Ectodermal cell (in vitro differentiated cells): ENCODE results near the gene CD226.
"Not testable (repeated sequence)": the region's sequence is repeated elsewhere in the genome, so short reads cannot be mapped to it uniquely, and the experiment has no call there.

Experiments used
- H3K27ac ChIP-seq: 2 replicates; pipeline ENCODE4 v1.7.0; 2013; ENCODE audit warnings: mild to moderate bottlenecking, low read depth, low read length; ENCODE audit not compliant: insufficient read depth, poor library complexity, severe bottlenecking
- H3K27me3 ChIP-seq: 2 replicates; pipeline ENCODE4 v1.7.0; 2013; ENCODE audit warnings: mild to moderate bottlenecking, low read length; ENCODE audit not compliant: insufficient read depth, control insufficient read depth, poor library complexity, severe bottlenecking
- H3K36me3 ChIP-seq: one replicate; pipeline ENCODE4 v1.7.0; 2013; ENCODE audit warnings: low read length; ENCODE audit not compliant: control insufficient read depth, insufficient read depth
- H3K4me1 ChIP-seq: one replicate; pipeline ENCODE4 v1.7.0; 2013; ENCODE audit warnings: low read length; ENCODE audit not compliant: control insufficient read depth, insufficient read depth
- H3K4me3 ChIP-seq: 2 replicates; pipeline ENCODE4 v1.7.0; 2013; ENCODE audit warnings: low read depth, low read length, control low read depth; ENCODE audit not compliant: insufficient read depth
- H3K9me3 ChIP-seq: 2 replicates; pipeline ENCODE4 v1.7.0; 2013; ENCODE audit warnings: mild to moderate bottlenecking, low read length, moderate library complexity; ENCODE audit not compliant: control insufficient read depth
- WGBS, 2 experiments: methylation state at CpG; one replicate each; pipeline ENCODE4 v1.1.7; 2013; ENCODE audit warnings: missing lambda C conversion rate in 2 of 2; 5-methylcytosine and 5-hydroxymethylcytosine counted together

The CD226 gene

GRCh38 chr18:69945220-69946114 is 2.2 kb downstream of the CD226 start:
- H3K9me3 ChIP-seq: no peaks in the 10 kb centered on the region
- no peaks in the 10 kb centered on the region for H3K27me3 ChIP-seq
- H3K27ac ChIP-seq: no peak overlapping the region
- H3K36me3 ChIP-seq: no peaks in the 10 kb centered on the region
- WGBS, 2 experiments: 93 to 94% methylated on average over 11 of the region's 11 CpGs
- H3K4me3 ChIP-seq: no peak overlapping the region
- no peaks in the 10 kb centered on the region for H3K4me1 ChIP-seq

- no peak overlapping the region for H3K4me3 ChIP-seq
- H3K27me3 ChIP-seq: no peaks in the 10 kb centered on the region
- H3K4me1 ChIP-seq: no peaks in the 10 kb centered on the region
- no peaks in the 10 kb centered on the region for H3K9me3 ChIP-seq
- WGBS, 2 experiments: 89 to 92% methylated on average over 2 of the region's 2 CpGs
- H3K36me3 ChIP-seq: no peaks in the 10 kb centered on the region
- H3K27ac ChIP-seq: no peak overlapping the region
These were observed 3.2 kb downstream of the CD226 start for GRCh38 chr18:69944436-69944835.

- no peaks in the 10 kb centered on the region for H3K27me3 ChIP-seq
- H3K36me3 ChIP-seq: no peaks in the 10 kb centered on the region
- no peak overlapping the region for H3K27ac ChIP-seq
- no peak overlapping the region for H3K4me3 ChIP-seq
- 92 to 100% methylated on average over 3 of the region's 3 CpGs for WGBS, 2 experiments
- no peaks in the 10 kb centered on the region for H3K9me3 ChIP-seq
- no peaks in the 10 kb centered on the region for H3K4me1 ChIP-seq
These were observed 4.7 kb downstream of the CD226 start for GRCh38 chr18:69943021-69943420.

- Histone ChIP-seq H3K36me3 (no peaks in the 10 kb centered on the region), H3K27me3 (no peaks in the 10 kb centered on the region), H3K9me3 (no peaks in the 10 kb centered on the region), H3K4me3 (no peak overlapping the region), H3K27ac (no peak overlapping the region), H3K4me1 (no peaks in the 10 kb centered on the region)
- WGBS, 2 experiments: 87 to 90% methylated on average over 1 of the region's 1 CpG
These were observed 6.5 kb downstream of the CD226 start for GRCh38 chr18:69941183-69941582.

- WGBS, 2 experiments: 95 to 96% methylated on average over 4 of the region's 4 CpGs
These were observed 7.9 kb downstream of the CD226 start for GRCh38 chr18:69939812-69940211.

GRCh38 chr18:69936191-69936558 is 11.5 kb downstream of the CD226 start:
- 90 to 98% methylated on average over 2 to 4 of the region's 4 CpGs for WGBS, 2 experiments

More at GRCh38 chr18:69939812-69940211, 7.9 kb downstream of the CD226 start:
- H3K27me3 ChIP-seq, H3K27ac ChIP-seq, H3K36me3 ChIP-seq, H3K4me3 ChIP-seq, H3K4me1 ChIP-seq, H3K9me3 ChIP-seq: not testable (repeated sequence)

GRCh38 chr18:69935319-69936190 is 12.1 kb downstream of the CD226 start:
- Histone ChIP-seq H3K4me1 (peaks cover 3% of the 10 kb centered on the region), H3K36me3 (no peaks in the 10 kb centered on the region), H3K9me3 (no peaks in the 10 kb centered on the region), H3K27ac (no peak overlapping the region), H3K27me3 (no peaks in the 10 kb centered on the region), H3K4me3 (no peak overlapping the region)
- WGBS, 2 experiments: 85% methylated on average over 10 to 12 of the region's 12 CpGs

More at GRCh38 chr18:69936191-69936558, 11.5 kb downstream of the CD226 start:
- Histone ChIP-seq H3K27me3 (no peaks in the 10 kb centered on the region), H3K27ac (no peak overlapping the region), H3K4me1 (peaks cover 3% of the 10 kb centered on the region), H3K4me3 (no peak overlapping the region), H3K36me3 (no peaks in the 10 kb centered on the region), H3K9me3 (no peaks in the 10 kb centered on the region)

- H3K27me3 ChIP-seq: no peaks in the 10 kb centered on the region
- peaks cover 3% of the 10 kb centered on the region for H3K4me1 ChIP-seq
- H3K36me3 ChIP-seq: no peaks in the 10 kb centered on the region
- WGBS, 2 experiments: 94% methylated on average over 4 of the region's 4 CpGs
- no peaks in the 10 kb centered on the region for H3K9me3 ChIP-seq
- H3K27ac ChIP-seq: no peak overlapping the region
- no peak overlapping the region for H3K4me3 ChIP-seq
These were observed 12.9 kb downstream of the CD226 start for GRCh38 chr18:69934601-69935265.

- Histone ChIP-seq H3K4me1 (no peaks in the 10 kb centered on the region), H3K27ac (no peak overlapping the region), H3K9me3 (no peaks in the 10 kb centered on the region), H3K27me3 (no peaks in the 10 kb centered on the region), H3K4me3 (no peak overlapping the region), H3K36me3 (no peaks in the 10 kb centered on the region)
- WGBS, 2 experiments: 94 to 96% methylated on average over 5 of the region's 5 CpGs
These were observed 18.5 kb downstream of the CD226 start for GRCh38 chr18:69929041-69929774.
